ENCODE measurements around the gene ZNF296.
"Not testable (repeated sequence)": the region's sequence is repeated elsewhere in the genome, so short reads cannot be mapped to it uniquely, and the experiment has no call there.

The ZNF296 gene

DNA sequence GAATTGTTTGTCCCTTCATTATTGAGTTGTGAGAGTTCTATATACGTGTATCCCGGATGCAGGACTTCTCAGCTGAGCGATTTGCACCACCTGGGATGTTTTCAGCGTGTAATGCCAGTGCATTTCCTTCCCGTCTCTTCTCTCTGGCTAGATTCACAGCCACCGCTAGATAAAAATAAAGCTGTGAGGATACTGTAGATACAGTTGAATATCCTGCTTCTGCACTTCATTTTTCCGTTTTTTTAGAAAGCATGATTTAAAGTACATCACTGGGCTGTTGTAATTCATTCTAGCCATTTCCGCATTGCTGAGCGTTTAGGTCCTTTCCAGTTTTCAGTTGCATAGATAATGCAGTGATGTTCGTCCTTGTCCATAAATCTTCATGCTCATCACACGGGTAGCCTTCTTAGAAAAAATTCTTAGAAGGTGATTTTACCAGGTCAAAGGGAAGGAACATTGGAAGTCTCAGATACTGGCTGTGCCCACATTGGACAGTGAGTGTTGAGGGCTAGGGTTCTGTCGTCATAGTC, 31.4 kb upstream of the ZNF296 start:
- no CpG with 5 or more reads among the region's 12 CpGs for WGBS, 2 donors (ENCODE audit: extremely low coverage in 2 of 2, insufficient read length in 2 of 2, insufficient replicate concordance in 1 of 2)

GRCh38 chr19:45106363-45106762, 30.1 kb upstream of the ZNF296 start:
- not testable (repeated sequence) for H3K4ac ChIP-seq (ENCODE audit: low read length); H3K27ac ChIP-seq (replicated peaks; ENCODE audit: low read length); H4K8ac ChIP-seq (ENCODE audit: low read depth, low read length); H3K18ac ChIP-seq (ENCODE audit: low read length); H2AFZ ChIP-seq (ENCODE audit: low read length); H3K14ac ChIP-seq (ENCODE audit: low read length); H3K36me3 ChIP-seq (replicated peaks in 1 of 2; ENCODE audit: control insufficient read depth in 2 of 2, insufficient read depth in 2 of 2, low read length in 2 of 2); H2BK120ac ChIP-seq (ENCODE audit: low read depth, low read length); H2BK15ac ChIP-seq (ENCODE audit: low read length); H2BK5ac ChIP-seq (ENCODE audit: low read length); H3K9me3 ChIP-seq (replicated peaks in 1 of 2; ENCODE audit: control insufficient read depth in 2 of 2, insufficient read depth in 1 of 2, low read depth in 1 of 2, low read length in 2 of 2); H3K4me2 ChIP-seq (ENCODE audit: insufficient read depth, low read length, poor library complexity, severe bottlenecking); H3K4me3 ChIP-seq (ENCODE audit: low read length in 2 of 2); H2BK12ac ChIP-seq (ENCODE audit: low read length); DNase-seq (ENCODE audit: low spot score); H2AK5ac ChIP-seq (ENCODE audit: low read depth, low read length); H3K23ac ChIP-seq (ENCODE audit: low read depth, low read length, poor library complexity); H3K9ac ChIP-seq (ENCODE audit: low read depth, low read length, poor library complexity); H3K27me3 ChIP-seq (ENCODE audit: control insufficient read depth in 3 of 3, insufficient read depth in 3 of 3, low read depth in 1 of 3, low read length in 3 of 3); H4K91ac ChIP-seq (ENCODE audit: low read depth, low read length, poor library complexity)
- WGBS, 2 donors (ENCODE audit: extremely low coverage in 2 of 2, insufficient read length in 2 of 2, insufficient replicate concordance in 1 of 2): no CpG with 5 or more reads among the region's 11 CpGs
- peaks cover 18 to 25% of the 10 kb centered on the region in 2 donors for H3K4me1 ChIP-seq (ENCODE audit: control insufficient read depth in 2 of 2, insufficient read depth in 1 of 2, low read depth in 1 of 2, low read length in 2 of 2)
- H3K79me1 ChIP-seq (ENCODE audit: low read depth, low read length): peaks cover 19% of the 10 kb centered on the region

More for the DNA sequence above, 31.4 kb upstream of the ZNF296 start:
- Histone ChIP-seq H3K4ac (ENCODE audit: low read length) (no peak overlapping the region), H2BK12ac (ENCODE audit: low read length) (no peak overlapping the region), H3K23ac (ENCODE audit: low read depth, low read length, poor library complexity) (no peak overlapping the region), H3K36me3 (replicated peaks in 1 of 2; ENCODE audit: control insufficient read depth in 2 of 2, insufficient read depth in 2 of 2, low read length in 2 of 2) (peaks cover 0 to 1% of the 10 kb centered on the region in 2 donors), H3K9me3 (replicated peaks in 1 of 2; ENCODE audit: control insufficient read depth in 2 of 2, insufficient read depth in 1 of 2, low read depth in 1 of 2, low read length in 2 of 2) (no peaks in the 10 kb centered on the region), H3K27ac (replicated peaks; ENCODE audit: low read length) (no peak overlapping the region), H3K4me1 (ENCODE audit: control insufficient read depth in 2 of 2, insufficient read depth in 1 of 2, low read depth in 1 of 2, low read length in 2 of 2) (peaks cover 16 to 21% of the 10 kb centered on the region in 2 donors), H3K18ac (ENCODE audit: low read length) (no peak overlapping the region), H2BK5ac (ENCODE audit: low read length) (no peak overlapping the region), H3K4me3 (ENCODE audit: low read length in 2 of 2) (no peak overlapping the region), H3K79me1 (ENCODE audit: low read depth, low read length) (peaks cover 17% of the 10 kb centered on the region), H2BK15ac (ENCODE audit: low read length) (no peak overlapping the region), H3K14ac (ENCODE audit: low read length) (no peak overlapping the region), H2AFZ (ENCODE audit: low read length) (no peak overlapping the region), H3K27me3 (ENCODE audit: control insufficient read depth in 3 of 3, insufficient read depth in 3 of 3, low read depth in 1 of 3, low read length in 3 of 3) (no peaks in the 10 kb centered on the region), H2AK5ac (ENCODE audit: low read depth, low read length) (no peak overlapping the region), H3K4me2 (ENCODE audit: insufficient read depth, low read length, poor library complexity, severe bottlenecking) (no peak overlapping the region), H4K8ac (ENCODE audit: low read depth, low read length) (no peak overlapping the region), H4K91ac (ENCODE audit: low read depth, low read length, poor library complexity) (no peak overlapping the region), H2BK120ac (ENCODE audit: low read depth, low read length) (no peak overlapping the region), H3K9ac (ENCODE audit: low read depth, low read length, poor library complexity) (no peak overlapping the region)
- DNase-seq (ENCODE audit: low spot score): no peak

DNA sequence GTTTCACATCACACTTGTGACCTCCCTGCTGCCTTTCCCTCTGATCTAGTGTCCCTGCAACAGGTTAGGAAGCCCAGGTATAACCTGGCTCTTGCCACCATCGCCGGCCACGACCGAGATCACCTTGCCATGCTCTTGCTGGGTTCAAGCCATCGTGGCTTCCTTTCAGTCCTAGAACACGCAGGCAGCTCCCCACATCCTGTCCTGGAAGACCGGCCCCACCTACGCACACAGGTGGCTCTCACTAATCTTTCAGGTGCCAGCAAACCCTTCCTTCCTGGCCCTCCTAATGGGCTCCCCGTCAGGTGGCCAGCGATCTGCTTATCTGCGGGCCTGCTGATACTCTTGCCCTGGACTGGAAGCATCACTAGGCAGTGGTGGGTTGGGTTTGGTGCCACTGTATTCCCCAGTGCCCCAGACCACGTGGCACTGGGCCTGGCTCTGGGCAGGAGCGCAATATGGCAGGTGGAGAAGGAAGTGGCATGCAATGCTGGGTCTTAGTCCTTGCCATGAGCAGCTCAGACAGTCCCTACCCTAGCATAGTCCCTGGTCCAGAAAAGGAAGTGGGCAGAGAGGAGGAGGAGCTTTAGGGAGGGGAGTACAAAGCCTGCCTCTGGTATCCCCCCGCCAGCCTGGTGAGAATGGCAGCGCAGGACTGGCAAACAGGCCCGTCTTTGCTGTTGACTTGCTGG, 28.5 kb upstream of the ZNF296 start:
- H4K8ac ChIP-seq (ENCODE audit: low read depth, low read length): no peak overlapping the region
- peak overlapping the region; percentile 59 for H2BK12ac ChIP-seq (ENCODE audit: low read length)
- H2AFZ ChIP-seq (ENCODE audit: low read length): no peak overlapping the region
- H4K91ac ChIP-seq (ENCODE audit: low read depth, low read length, poor library complexity): peak overlapping the region; percentile 9
- H3K9me3 ChIP-seq (replicated peaks in 1 of 2; ENCODE audit: control insufficient read depth in 2 of 2, insufficient read depth in 1 of 2, low read depth in 1 of 2, low read length in 2 of 2): no peaks in the 10 kb centered on the region
- no CpG with 5 or more reads among the region's 16 CpGs for WGBS, 2 donors (ENCODE audit: extremely low coverage in 2 of 2, insufficient read length in 2 of 2, insufficient replicate concordance in 1 of 2)
- peaks cover 19% of the 10 kb centered on the region for H3K79me1 ChIP-seq (ENCODE audit: low read depth, low read length)
- no peak for DNase-seq (ENCODE audit: low spot score)
- H2BK15ac ChIP-seq (ENCODE audit: low read length): peak overlapping the region; percentile 33
- H3K9ac ChIP-seq (ENCODE audit: low read depth, low read length, poor library complexity): no peak overlapping the region
- H3K27me3 ChIP-seq (ENCODE audit: control insufficient read depth in 3 of 3, insufficient read depth in 3 of 3, low read depth in 1 of 3, low read length in 3 of 3): no peaks in the 10 kb centered on the region
- peak overlapping the region; percentile 96 for H2AK5ac ChIP-seq (ENCODE audit: low read depth, low read length)
- H3K4me2 ChIP-seq (ENCODE audit: insufficient read depth, low read length, poor library complexity, severe bottlenecking): no peak overlapping the region
- H3K14ac ChIP-seq (ENCODE audit: low read length): peak overlapping the region; percentile 87
- peak overlapping the region; percentile 78 for H3K27ac ChIP-seq (replicated peaks; ENCODE audit: low read length)
- no peak overlapping the region for H2BK120ac ChIP-seq (ENCODE audit: low read depth, low read length)
- peaks cover 0 to 4% of the 10 kb centered on the region in 2 donors for H3K36me3 ChIP-seq (replicated peaks in 1 of 2; ENCODE audit: control insufficient read depth in 2 of 2, insufficient read depth in 2 of 2, low read length in 2 of 2)
- H3K4me1 ChIP-seq (ENCODE audit: control insufficient read depth in 2 of 2, insufficient read depth in 1 of 2, low read depth in 1 of 2, low read length in 2 of 2): peaks cover 28 to 34% of the 10 kb centered on the region in 2 donors
- H3K4ac ChIP-seq (ENCODE audit: low read length): peak overlapping the region; percentile 72
- H3K23ac ChIP-seq (ENCODE audit: low read depth, low read length, poor library complexity): peak overlapping the region; percentile 66
- H3K4me3 ChIP-seq (ENCODE audit: low read length in 2 of 2): peak overlapping the region in 1 of 2 donors; percentile 38
- peak overlapping the region; percentile 88 for H2BK5ac ChIP-seq (ENCODE audit: low read length)
- peak overlapping the region; percentile 86 for H3K18ac ChIP-seq (ENCODE audit: low read length)

GRCh38 chr19:45103508-45104319, 27.4 kb upstream of the ZNF296 start:
- Histone ChIP-seq H3K23ac (ENCODE audit: low read depth, low read length, poor library complexity) (no peak overlapping the region), H3K36me3 (replicated peaks in 1 of 2; ENCODE audit: control insufficient read depth in 2 of 2, insufficient read depth in 2 of 2, low read length in 2 of 2) (peaks cover 0 to 4% of the 10 kb centered on the region in 2 donors), H3K27me3 (ENCODE audit: control insufficient read depth in 3 of 3, insufficient read depth in 3 of 3, low read depth in 1 of 3, low read length in 3 of 3) (no peaks in the 10 kb centered on the region), H3K27ac (replicated peaks; ENCODE audit: low read length) (peak overlapping the region; percentile 79), H3K4me1 (ENCODE audit: control insufficient read depth in 2 of 2, insufficient read depth in 1 of 2, low read depth in 1 of 2, low read length in 2 of 2) (peaks cover 33 to 45% of the 10 kb centered on the region in 2 donors), H4K91ac (ENCODE audit: low read depth, low read length, poor library complexity) (no peak overlapping the region), H2BK5ac (ENCODE audit: low read length) (peak overlapping the region; percentile 7), H3K4ac (ENCODE audit: low read length) (no peak overlapping the region), H3K4me2 (ENCODE audit: insufficient read depth, low read length, poor library complexity, severe bottlenecking) (peak overlapping the region; percentile 30), H3K9me3 (replicated peaks in 1 of 2; ENCODE audit: control insufficient read depth in 2 of 2, insufficient read depth in 1 of 2, low read depth in 1 of 2, low read length in 2 of 2) (no peaks in the 10 kb centered on the region), H3K79me1 (ENCODE audit: low read depth, low read length) (peaks cover 19% of the 10 kb centered on the region), H2BK12ac (ENCODE audit: low read length) (no peak overlapping the region), H3K4me3 (ENCODE audit: low read length in 2 of 2) (no peak overlapping the region), H4K8ac (ENCODE audit: low read depth, low read length) (no peak overlapping the region), H3K9ac (ENCODE audit: low read depth, low read length, poor library complexity) (peak overlapping the region; percentile 68), H2BK15ac (ENCODE audit: low read length) (no peak overlapping the region), H2BK120ac (ENCODE audit: low read depth, low read length) (no peak overlapping the region), H3K14ac (ENCODE audit: low read length) (peak overlapping the region; percentile 22), H2AFZ (ENCODE audit: low read length) (no peak overlapping the region), H3K18ac (ENCODE audit: low read length) (peak overlapping the region; percentile 90), H2AK5ac (ENCODE audit: low read depth, low read length) (peak overlapping the region; percentile 93)
- WGBS, 2 donors (ENCODE audit: extremely low coverage in 2 of 2, insufficient read length in 2 of 2, insufficient replicate concordance in 1 of 2): no CpG with 5 or more reads among the region's 26 CpGs
- DNase-seq (ENCODE audit: low spot score): peak; percentile 80
